ENCODE measurements around the gene EXD3. TPM values are rescaled to one million over a fixed set of nuclear protein-coding genes. Genes with fewer than 3 reads are reported as not detected.

Gene EXD3
- total and polyA plus RNA-seq, 2 experiments from 2014 or later = 32.3 to 72.1 TPM

DNA sequence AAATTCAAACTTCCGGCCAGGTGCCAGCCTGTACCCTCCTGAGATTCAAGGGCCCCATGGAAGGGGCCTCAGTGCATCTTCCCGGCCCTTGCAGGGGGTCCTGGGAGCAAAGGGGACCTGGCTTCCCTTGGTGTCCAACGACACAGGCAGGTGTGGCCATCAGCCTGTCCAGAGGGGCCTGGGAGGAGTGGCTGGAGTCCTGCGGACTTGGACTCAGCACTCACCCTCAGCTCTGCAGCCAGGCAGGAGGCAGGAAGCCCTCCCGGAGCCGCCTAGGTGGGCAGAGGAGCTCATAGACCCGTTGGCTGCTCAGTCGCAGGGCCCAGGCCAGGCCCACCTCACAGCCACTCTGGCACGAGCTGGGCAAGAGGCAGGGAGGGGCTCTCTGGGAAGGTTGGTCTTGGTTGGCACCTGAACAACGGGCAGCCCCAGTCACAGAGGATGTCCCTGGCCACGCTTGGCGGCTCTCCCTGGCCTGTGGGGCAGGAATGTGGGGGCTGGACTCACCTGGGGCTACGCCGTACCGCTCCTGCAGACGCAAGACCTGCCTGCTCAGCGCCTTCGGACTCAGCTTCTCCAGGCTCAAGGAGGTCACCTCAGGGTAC, 67.1 kb downstream of the EXD3 start:
- Histone ChIP-seq H3K36me3 (no peaks in the 10 kb centered on the region), H3K4me3 (no peak overlapping the region), H3K4me1 (ENCODE audit: low read depth) (no peaks in the 10 kb centered on the region), H3K27me3 (no peaks in the 10 kb centered on the region), H3K27ac (no peak overlapping the region), H3K9me3 (ENCODE audit: low read depth) (no peaks in the 10 kb centered on the region)
- TF ChIP-seq, protein P1, sequence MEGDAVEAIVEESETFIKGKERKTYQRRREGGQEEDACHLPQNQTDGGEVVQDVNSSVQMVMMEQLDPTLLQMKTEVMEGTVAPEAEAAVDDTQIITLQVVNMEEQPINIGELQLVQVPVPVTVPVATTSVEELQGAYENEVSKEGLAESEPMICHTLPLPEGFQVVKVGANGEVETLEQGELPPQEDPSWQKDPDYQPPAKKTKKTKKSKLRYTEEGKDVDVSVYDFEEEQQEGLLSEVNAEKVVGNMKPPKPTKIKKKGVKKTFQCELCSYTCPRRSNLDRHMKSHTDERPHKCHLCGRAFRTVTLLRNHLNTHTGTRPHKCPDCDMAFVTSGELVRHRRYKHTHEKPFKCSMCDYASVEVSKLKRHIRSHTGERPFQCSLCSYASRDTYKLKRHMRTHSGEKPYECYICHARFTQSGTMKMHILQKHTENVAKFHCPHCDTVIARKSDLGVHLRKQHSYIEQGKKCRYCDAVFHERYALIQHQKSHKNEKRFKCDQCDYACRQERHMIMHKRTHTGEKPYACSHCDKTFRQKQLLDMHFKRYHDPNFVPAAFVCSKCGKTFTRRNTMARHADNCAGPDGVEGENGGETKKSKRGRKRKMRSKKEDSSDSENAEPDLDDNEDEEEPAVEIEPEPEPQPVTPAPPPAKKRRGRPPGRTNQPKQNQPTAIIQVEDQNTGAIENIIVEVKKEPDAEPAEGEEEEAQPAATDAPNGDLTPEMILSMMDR (IDR thresholded peaks at IDR 0.05; ENCODE audit: low read depth, low read length) = no peak
- no peak for DNase-seq (ENCODE audit: low read depth in 1 of 2, low spot score in 1 of 2)

DNA sequence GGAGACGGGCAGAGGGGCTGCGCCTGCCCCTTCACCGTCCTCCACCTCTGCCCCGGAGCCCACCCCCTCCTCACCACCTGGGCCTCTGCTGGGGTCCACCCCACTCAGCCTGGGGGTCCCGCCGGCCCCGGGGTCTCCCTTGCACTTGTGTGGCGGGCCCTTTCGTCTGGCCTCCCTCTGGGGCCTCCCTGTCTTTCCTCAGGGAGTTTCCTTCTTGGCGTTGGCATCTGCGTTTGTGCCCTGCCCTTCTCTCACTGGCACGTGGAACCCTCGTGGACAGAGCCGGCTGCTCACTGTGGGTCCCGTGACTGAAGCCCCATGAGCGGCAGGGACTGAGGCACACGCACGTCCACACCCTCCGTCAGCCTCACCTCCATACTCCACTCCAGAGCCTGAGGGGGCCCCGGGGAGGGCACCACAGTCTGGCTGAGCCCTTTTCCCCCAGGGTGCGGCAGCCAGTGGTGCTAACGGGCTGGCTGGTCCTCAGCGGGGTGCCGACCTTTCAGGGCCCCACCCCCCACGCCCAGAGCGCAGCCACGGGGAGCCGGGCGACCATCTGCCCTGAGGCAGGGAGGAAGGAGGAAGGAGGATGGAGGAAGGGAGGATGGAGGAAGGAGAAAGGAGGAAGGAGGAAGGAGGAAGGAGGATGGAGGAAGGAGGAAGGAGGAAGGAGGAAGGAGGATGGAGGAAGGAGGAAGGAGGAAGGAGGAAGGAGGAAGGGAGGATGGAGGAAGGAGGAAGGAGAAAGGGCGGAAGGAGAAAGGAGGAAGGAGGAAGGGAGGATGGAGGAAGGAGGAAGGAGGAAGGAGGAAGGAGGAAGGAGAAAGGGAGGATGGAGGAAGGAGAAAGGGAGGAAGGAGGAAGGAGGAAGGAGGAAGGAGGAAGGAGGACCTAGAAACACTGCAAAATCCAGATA, 67.9 kb downstream of the EXD3 start:
- Histone ChIP-seq H3K9me3 (ENCODE audit: low read depth) (no peaks in the 10 kb centered on the region), H3K27ac (no peak overlapping the region), H3K4me1 (ENCODE audit: low read depth) (no peaks in the 10 kb centered on the region), H3K27me3 (no peaks in the 10 kb centered on the region), H3K4me3 (no peak overlapping the region), H3K36me3 (no peaks in the 10 kb centered on the region)
- TF ChIP-seq, protein P1 (IDR thresholded peaks at IDR 0.05; ENCODE audit: low read depth, low read length) = no peak
- no peak for DNase-seq (ENCODE audit: low read depth in 1 of 2, low spot score in 1 of 2)

DNA sequence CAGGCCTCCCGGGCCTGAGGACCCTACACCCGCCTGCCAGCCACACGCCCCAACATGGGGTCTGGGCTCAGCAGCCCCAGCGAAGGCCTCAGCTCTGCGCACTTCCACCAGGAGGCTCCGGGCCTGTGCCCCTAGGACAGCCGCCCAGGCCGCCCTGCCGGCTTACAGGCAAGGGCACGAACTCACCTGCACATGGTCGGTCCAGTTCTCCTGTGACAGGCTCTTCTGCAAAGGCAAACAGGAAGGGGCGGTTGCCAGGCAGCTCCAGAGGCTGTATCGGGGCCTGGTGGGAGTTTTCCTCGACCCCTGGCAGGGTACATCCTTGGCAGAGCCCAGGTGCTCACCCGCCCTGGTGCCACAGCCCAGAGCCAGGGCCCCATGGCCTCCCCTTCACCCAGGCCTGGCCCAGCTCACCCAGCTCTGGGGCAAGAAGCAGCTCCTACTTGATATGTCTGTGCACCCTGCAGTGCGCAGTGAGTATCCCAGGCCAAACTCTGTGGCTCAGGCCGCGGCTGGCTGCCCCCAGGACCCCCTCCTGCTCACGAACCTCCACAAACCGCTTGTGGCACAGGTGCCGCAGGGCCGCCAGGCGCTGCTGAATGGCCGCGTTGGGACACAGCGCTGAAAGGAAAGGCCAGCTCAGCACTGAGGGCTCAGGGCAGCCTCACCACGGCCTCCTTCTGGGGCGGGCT, 68.7 kb downstream of the EXD3 start:
- Histone ChIP-seq H3K9me3 (ENCODE audit: low read depth) (no peaks in the 10 kb centered on the region), H3K36me3 (no peaks in the 10 kb centered on the region), H3K27me3 (no peaks in the 10 kb centered on the region), H3K27ac (no peak overlapping the region), H3K4me1 (ENCODE audit: low read depth) (no peaks in the 10 kb centered on the region), H3K4me3 (no peak overlapping the region)
- TF ChIP-seq, protein P1 (IDR thresholded peaks at IDR 0.05; ENCODE audit: low read depth, low read length) = no peak
- no peak for DNase-seq (ENCODE audit: low read depth in 1 of 2, low spot score in 1 of 2)

DNA sequence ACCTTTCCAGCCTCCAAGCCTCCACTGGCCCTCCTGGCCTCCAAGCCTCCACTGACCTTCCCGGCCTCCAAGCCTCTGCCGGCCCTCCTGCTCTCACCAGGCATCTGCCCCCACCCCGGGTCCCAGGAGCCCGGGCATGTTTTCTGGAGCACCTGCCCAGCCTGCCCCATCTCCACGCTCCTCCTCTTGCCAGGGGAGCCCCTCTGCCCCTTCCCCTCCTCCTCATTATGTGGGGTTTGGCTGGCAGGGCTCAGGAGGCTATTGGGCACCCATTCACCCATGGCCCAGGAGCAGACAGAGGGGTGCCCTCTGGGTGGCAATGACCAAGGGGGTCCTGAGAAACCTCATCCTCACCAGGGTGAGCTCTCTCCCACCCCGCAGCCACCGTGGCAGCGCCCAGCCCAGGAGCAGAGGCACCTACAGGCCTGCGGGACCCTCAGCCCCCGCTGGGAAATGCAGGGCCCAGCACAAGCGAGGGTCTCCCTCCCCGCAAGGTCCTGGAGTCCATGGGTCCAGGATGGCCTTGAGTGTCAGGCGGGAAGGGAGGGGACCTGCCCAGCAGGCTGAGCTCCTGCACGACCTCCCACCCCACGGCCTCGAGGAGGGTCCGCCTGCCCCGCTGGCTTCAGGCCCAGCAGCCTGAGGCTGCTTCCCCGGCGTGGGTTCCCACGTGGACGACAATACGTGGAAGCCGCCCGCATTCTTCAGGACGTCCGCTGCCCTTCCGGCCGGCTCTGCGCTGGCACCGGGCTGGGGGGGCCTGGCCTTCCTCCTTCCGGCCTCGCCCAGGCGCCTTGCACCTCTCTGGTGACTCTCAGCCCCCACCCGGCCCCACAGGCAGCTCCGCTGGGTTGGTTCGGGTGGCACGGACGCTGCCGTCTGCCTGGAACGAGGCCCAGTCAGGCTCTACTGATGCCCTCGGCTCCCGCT, 69.5 kb downstream of the EXD3 start:
- H3K27me3 ChIP-seq = no peaks in the 10 kb centered on the region
- no peak for DNase-seq (ENCODE audit: low read depth in 1 of 2, low spot score in 1 of 2)
- no peaks in the 10 kb centered on the region for H3K9me3 ChIP-seq (ENCODE audit: low read depth)
- H3K27ac ChIP-seq = no peak overlapping the region
- H3K4me3 ChIP-seq = no peak overlapping the region
- TF ChIP-seq, protein P1 (IDR thresholded peaks at IDR 0.05; ENCODE audit: low read depth, low read length) = no peak
- no peaks in the 10 kb centered on the region for H3K4me1 ChIP-seq (ENCODE audit: low read depth)
- no peaks in the 10 kb centered on the region for H3K36me3 ChIP-seq

All from cardiac muscle cell (in vitro differentiated cells and primary cell).